Nephron (organoid): ENCODE results near the gene LTA.
A peak's percentile ranks its signal among the peaks of the same experiment; 100 is the strongest.

Experiments
- H3K27ac Mint-ChIP-seq, 3 experiments: 2 replicates each; pipeline ENCODE4 v1.8.0; 2020; ENCODE audit warnings: mixed read lengths in 3 of 3, mild to moderate bottlenecking in 2 of 3, moderate library complexity in 1 of 3
- H3K27me3 Mint-ChIP-seq: 2 replicates; pipeline ENCODE4 v1.8.0; 2021; ENCODE audit warnings: low read depth, mild to moderate bottlenecking, moderate library complexity, mixed read lengths
- H3K36me3 Mint-ChIP-seq: 2 replicates; pipeline ENCODE4 v1.8.0; 2020; ENCODE audit warnings: low read depth, mixed read lengths
- H3K4me1 Mint-ChIP-seq: 2 replicates; pipeline ENCODE4 v1.8.0; 2020; ENCODE audit warnings: mixed read lengths
- H3K4me3 Mint-ChIP-seq, 3 experiments: 2 replicates each; pipeline ENCODE4 v1.8.0; 2020; ENCODE audit warnings: mild to moderate bottlenecking in 3 of 3, mixed read lengths in 3 of 3, moderate library complexity in 2 of 3
- H3K9me3 Mint-ChIP-seq: 2 replicates; pipeline ENCODE4 v1.8.0; 2020; ENCODE audit warnings: mixed read lengths
- CTCF ChIP-seq, 3 experiments: fragments of 200-600 bp; sonication (generic); IDR thresholded peaks; one replicate each; pipeline ENCODE4 v1.5.0; 2021; ENCODE audit warnings: antibody characterized with exemption in 3 of 3; ENCODE audit not compliant: unreplicated experiment in 3 of 3

LTA gene

GRCh38 chr6:31540640-31541039 lies 31.4 kb upstream of the LTA start:
- no peaks in the 10 kb centered on the region for H3K9me3 Mint-ChIP-seq
- no peak for TF ChIP-seq CTCF (IDR thresholded peaks at IDR 0.05; ENCODE audit: unreplicated experiment in 3 of 3)
- peaks cover 50% of the 10 kb centered on the region for H3K4me1 Mint-ChIP-seq
- H3K27ac Mint-ChIP-seq, result peak overlapping the region; percentile 99
- H3K4me3 Mint-ChIP-seq, result peak overlapping the region; percentile 96 to 99 (median 99)
- peaks cover 51% of the 10 kb centered on the region for H3K36me3 Mint-ChIP-seq
- H3K27me3 Mint-ChIP-seq, result no peaks in the 10 kb centered on the region

DNA sequence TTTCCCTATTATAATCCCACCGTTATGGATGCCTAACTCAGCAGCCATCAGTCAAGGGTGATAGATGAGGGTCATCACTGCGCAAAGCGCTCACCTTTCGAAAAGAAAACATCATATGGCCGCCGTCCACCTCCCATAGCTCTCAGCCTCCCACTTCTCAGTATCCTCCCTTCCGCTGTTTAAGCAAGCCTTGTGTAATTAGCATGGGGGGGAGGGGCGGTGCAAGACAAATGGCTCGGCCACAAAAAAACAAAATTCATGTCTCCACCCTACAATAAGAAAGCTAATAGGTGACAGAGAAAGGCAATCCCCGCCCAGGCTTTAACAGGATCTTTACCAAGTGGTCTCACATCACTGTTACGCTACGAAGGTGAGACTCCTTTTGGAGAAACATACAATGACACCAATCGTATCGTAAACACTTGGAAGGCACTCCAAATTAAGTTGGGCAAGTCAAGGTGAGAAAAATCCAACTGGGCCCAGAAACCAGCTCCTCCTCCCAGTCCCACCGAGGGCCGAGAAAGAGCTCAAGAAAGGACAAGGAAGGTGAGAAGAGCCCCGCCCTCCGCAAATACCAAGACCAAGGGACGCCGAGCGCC lies 30.9 kb upstream of the LTA start:
- Mint-ChIP-seq H3K27ac (peak overlapping the region; percentile 99), H3K27me3 (no peaks in the 10 kb centered on the region), H3K4me3 (peak overlapping the region; percentile 96 to 99 (median 99)), H3K36me3 (peaks cover 45% of the 10 kb centered on the region), H3K4me1 (peaks cover 53% of the 10 kb centered on the region), H3K9me3 (no peaks in the 10 kb centered on the region)
- no peak for TF ChIP-seq CTCF (IDR thresholded peaks at IDR 0.05; ENCODE audit: unreplicated experiment in 3 of 3)

DNA sequence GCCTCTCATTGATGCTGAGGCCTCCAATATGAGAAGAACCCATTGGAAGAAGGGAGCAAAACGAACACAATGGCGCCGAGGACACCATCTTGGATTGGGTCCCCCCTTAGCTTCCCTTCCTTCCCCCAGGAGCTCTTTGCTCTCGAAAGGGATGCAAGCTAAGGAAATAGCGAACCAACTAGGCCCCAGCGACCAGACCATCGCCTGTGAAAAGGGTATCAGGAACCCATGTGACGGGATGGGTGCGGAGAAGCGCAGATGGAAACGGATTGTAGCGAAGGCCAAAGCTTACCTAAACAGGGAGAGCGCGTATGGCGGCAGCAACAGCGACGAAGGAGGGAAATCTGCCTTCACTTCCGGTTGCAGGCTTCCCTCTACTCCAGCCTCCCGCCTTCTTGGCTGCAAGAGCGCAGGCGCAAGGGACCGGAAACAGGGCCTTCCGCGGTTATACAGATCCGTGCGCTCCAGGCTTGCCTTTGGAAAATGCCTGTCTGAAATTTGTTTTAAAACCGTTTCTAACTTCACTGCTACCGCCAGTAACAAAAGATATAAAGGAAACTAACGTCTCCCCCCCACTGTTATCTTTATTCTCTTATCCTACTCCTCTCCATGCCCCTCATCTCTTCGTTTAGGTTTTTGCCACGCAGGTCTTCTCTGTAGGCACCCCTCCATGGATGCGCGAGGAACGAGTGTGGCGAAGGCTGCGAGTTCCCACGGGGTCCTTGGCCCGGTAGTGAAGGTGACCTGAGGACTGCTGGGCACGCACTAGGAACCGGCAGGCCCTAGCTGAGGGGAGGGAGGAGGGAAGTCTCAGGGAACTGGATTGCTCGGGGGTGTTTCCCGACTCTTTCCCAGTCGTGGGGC lies 30.2 kb upstream of the LTA start, which contains the start of gene DDX39B:
Gene DDX39B (minus strand): TSS at position 346 of the 864 bp plus-strand sequence. CDS start 1,471 bp downstream, outside the sequence.
- no peaks in the 10 kb centered on the region for H3K9me3 Mint-ChIP-seq
- no peak for TF ChIP-seq CTCF (IDR thresholded peaks at IDR 0.05; ENCODE audit: unreplicated experiment in 3 of 3)

DNA sequence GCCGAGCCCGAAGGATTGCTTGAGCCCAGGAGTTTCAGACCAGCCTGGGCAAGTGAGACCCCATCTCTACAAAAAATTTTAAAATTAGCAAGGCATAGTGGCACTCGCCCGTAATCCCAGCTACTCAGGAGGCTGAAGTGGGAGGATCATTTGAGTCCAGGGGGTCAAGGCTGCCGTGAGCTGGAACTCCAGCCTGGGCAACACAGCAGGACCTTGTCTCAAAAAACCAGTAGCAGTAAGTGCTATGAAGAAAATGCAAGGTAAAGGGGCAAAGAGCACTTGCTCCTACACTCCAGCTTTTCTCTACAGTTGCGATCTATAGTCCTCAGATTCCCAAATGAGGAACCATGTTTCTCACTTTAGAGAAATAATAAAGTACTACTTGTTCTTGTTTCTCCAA lies 28.4 kb upstream of the LTA start:
- H3K4me3 Mint-ChIP-seq, result no peak overlapping the region
- H3K27me3 Mint-ChIP-seq, result no peaks in the 10 kb centered on the region
- no peak for TF ChIP-seq CTCF (IDR thresholded peaks at IDR 0.05; ENCODE audit: unreplicated experiment in 3 of 3)
- peaks cover 52% of the 10 kb centered on the region for H3K4me1 Mint-ChIP-seq
- H3K9me3 Mint-ChIP-seq, result no peaks in the 10 kb centered on the region
- H3K36me3 Mint-ChIP-seq, result peaks cover 27% of the 10 kb centered on the region
- H3K27ac Mint-ChIP-seq, result no peak overlapping the region

More for the DNA sequence above, 30.2 kb upstream of the LTA start, which contains the start of gene DDX39B:
- Mint-ChIP-seq H3K4me3 (peak within 1 kb of the TSS; percentile 96 to 99 (median 99)), H3K4me1 (peaks cover 54% of the 10 kb centered on the region), H3K27me3 (no peaks in the 10 kb centered on the region), H3K36me3 (peaks cover 38% of the 10 kb centered on the region), H3K27ac (peak within 1 kb of the TSS; percentile 99)

GRCh38 chr6:31544676-31545075 lies 27.4 kb upstream of the LTA start:
- Mint-ChIP-seq H3K4me3 (peak overlapping the region; percentile 50 to 70 (median 54)), H3K36me3 (peaks cover 27% of the 10 kb centered on the region), H3K27me3 (no peaks in the 10 kb centered on the region), H3K27ac (peak overlapping the region in 2 of 3 experiments; percentile 3 to 30), H3K4me1 (peaks cover 48% of the 10 kb centered on the region), H3K9me3 (no peaks in the 10 kb centered on the region)
- no peak for TF ChIP-seq CTCF (IDR thresholded peaks at IDR 0.05; ENCODE audit: unreplicated experiment in 3 of 3)
